ENCODE results near the gene SCFD2. TPM values are rescaled to one million over a fixed set of nuclear protein-coding genes. Genes with fewer than 3 reads are reported as not detected.

SCFD2 gene
- polyA plus RNA-seq, 2 of the 4 experiments (the other 2 are of a cell fraction): 7.6 to 10.8 TPM

GRCh38 chr4:53234669-53235068 lies 131.2 kb downstream of the SCFD2 start:
- 84% methylated on average over 5 of the region's 5 CpGs for WGBS (ENCODE audit: missing lambda C conversion rate)
- POLR2A ChIA-PET: no interaction called here
- FAIRE-seq: no peak
- Histone ChIP-seq H3K27ac (no peak overlapping the region), H3K4me3 (no peak overlapping the region), H3K9me3 (no peaks in the 10 kb centered on the region), H3K4me1 (no peaks in the 10 kb centered on the region), H3K4me2 (no peak overlapping the region)
- no peak for TF ChIP-seq NFE2L2 (conservative IDR thresholded peaks at IDR 0.05; ENCODE audit: low read length)
- no peak for TF ChIP-seq CBX8 (IDR thresholded peaks at IDR 0.05)
- no peak for TF ChIP-seq TP53 (CRISPR knock-in tag; IDR thresholded peaks at IDR 0.05)
- TF ChIP-seq HMGXB4 (CRISPR knock-in tag; IDR thresholded peaks at IDR 0.05; ENCODE audit: borderline replicate concordance): no peak
- no peak for TF ChIP-seq E2F6 (IDR thresholded peaks at IDR 0.05; ENCODE audit: borderline replicate concordance, low read depth)
- no peak for TF ChIP-seq EP300 (IDR thresholded peaks at IDR 0.05)
- TF ChIP-seq HDAC2 (IDR thresholded peaks at IDR 0.05): no peak
- DNase-seq (ENCODE audit: low read depth in 1 of 2, low spot score in 1 of 2): no peak
- ATAC-seq: no peak
- CTCF ChIA-PET: interaction anchor here (0.6 kb wide), 1 partner anchor 183 kb away, joined by 4 read pairs; no protein-coding TSS in a partner anchor

GRCh38 chr4:53234111-53234510 lies 131.8 kb downstream of the SCFD2 start:
- ChIA-PET POLR2A (no interaction called here), CTCF (no interaction called here)
- Histone ChIP-seq H3K27ac (no peak overlapping the region), H3K9me3 (no peaks in the 10 kb centered on the region), H3K4me3 (no peak overlapping the region), H3K4me2 (no peak overlapping the region), H3K4me1 (no peaks in the 10 kb centered on the region)
- ATAC-seq: no peak
- no peak for DNase-seq (ENCODE audit: low read depth in 1 of 2, low spot score in 1 of 2)
- FAIRE-seq: no peak
- no peak for TF ChIP-seq FOSB (CRISPR knock-in tag; IDR thresholded peaks at IDR 0.05)
- no peak for TF ChIP-seq RAD21 (conservative IDR thresholded peaks at IDR 0.05 in 1 of 2, IDR thresholded peaks at IDR 0.05 in 1 of 2)
- TF ChIP-seq MYC (IDR thresholded peaks at IDR 0.05; ENCODE audit: borderline replicate concordance, low read length): no peak
- TF ChIP-seq HOXB5 (CRISPR knock-in tag; IDR thresholded peaks at IDR 0.05): no peak

GRCh38 chr4:53233114-53233795 lies 132.6 kb downstream of the SCFD2 start:
- DNase-seq (ENCODE audit: low read depth in 1 of 2, low spot score in 1 of 2) (no peak), ATAC-seq (no peak), FAIRE-seq (no peak)
- no peak for TF ChIP-seq HOXB13 (CRISPR knock-in tag; IDR thresholded peaks at IDR 0.05; ENCODE audit: low read depth)
- no peak for TF ChIP-seq MAX (IDR thresholded peaks at IDR 0.05)
- TF ChIP-seq, protein P1, sequence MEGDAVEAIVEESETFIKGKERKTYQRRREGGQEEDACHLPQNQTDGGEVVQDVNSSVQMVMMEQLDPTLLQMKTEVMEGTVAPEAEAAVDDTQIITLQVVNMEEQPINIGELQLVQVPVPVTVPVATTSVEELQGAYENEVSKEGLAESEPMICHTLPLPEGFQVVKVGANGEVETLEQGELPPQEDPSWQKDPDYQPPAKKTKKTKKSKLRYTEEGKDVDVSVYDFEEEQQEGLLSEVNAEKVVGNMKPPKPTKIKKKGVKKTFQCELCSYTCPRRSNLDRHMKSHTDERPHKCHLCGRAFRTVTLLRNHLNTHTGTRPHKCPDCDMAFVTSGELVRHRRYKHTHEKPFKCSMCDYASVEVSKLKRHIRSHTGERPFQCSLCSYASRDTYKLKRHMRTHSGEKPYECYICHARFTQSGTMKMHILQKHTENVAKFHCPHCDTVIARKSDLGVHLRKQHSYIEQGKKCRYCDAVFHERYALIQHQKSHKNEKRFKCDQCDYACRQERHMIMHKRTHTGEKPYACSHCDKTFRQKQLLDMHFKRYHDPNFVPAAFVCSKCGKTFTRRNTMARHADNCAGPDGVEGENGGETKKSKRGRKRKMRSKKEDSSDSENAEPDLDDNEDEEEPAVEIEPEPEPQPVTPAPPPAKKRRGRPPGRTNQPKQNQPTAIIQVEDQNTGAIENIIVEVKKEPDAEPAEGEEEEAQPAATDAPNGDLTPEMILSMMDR (IDR thresholded peaks at IDR 0.05): no peak
- no peak for TF ChIP-seq SMC3 (IDR thresholded peaks at IDR 0.05)
- TF ChIP-seq NPAS2 (CRISPR knock-in tag; IDR thresholded peaks at IDR 0.05; ENCODE audit: borderline replicate concordance): no peak
- TF ChIP-seq HES2 (IDR thresholded peaks at IDR 0.05): no peak
- no peak for TF ChIP-seq KDM1A (IDR thresholded peaks at IDR 0.05; ENCODE audit: low read depth)
- no peak for TF ChIP-seq FOSB (CRISPR knock-in tag; IDR thresholded peaks at IDR 0.05)
- no peak for TF ChIP-seq CBX2 (IDR thresholded peaks at IDR 0.05; ENCODE audit: borderline replicate concordance, low read depth)
- no peak for TF ChIP-seq REST (IDR thresholded peaks at IDR 0.05)
- TF ChIP-seq RCOR1 (IDR thresholded peaks at IDR 0.05; ENCODE audit: low read depth, low read length): no peak
- TF ChIP-seq GATA3 (IDR thresholded peaks at IDR 0.05; ENCODE audit: borderline replicate concordance): no peak
- TF ChIP-seq RAD21 (conservative IDR thresholded peaks at IDR 0.05 in 1 of 2, IDR thresholded peaks at IDR 0.05 in 1 of 2): no peak
- TF ChIP-seq MYC (IDR thresholded peaks at IDR 0.05; ENCODE audit: borderline replicate concordance, low read length): no peak
- no peak for TF ChIP-seq HDAC2 (IDR thresholded peaks at IDR 0.05)
- no peak for TF ChIP-seq POLR2A (IDR thresholded peaks at IDR 0.05; ENCODE audit: low read length)
- no peak overlapping the region for H3K27ac ChIP-seq
- H3K9me3 ChIP-seq: no peaks in the 10 kb centered on the region
- WGBS (ENCODE audit: missing lambda C conversion rate): 87% methylated on average over 2 of the region's 2 CpGs
- H3K4me1 ChIP-seq: no peaks in the 10 kb centered on the region
- no peak overlapping the region for H3K4me3 ChIP-seq
- ChIA-PET CTCF (no interaction called here), POLR2A (no interaction called here)
- no peak overlapping the region for H3K4me2 ChIP-seq
